Chondrocyte (in vitro differentiated cells): ENCODE data around the gene OLA1. TPM values are rescaled to one million over a fixed set of nuclear protein-coding genes. Genes with fewer than 3 reads are reported as not detected.

Source experiments
- DNase-seq: peaks from one replicate; pipeline ENCODE4 v3.0.0; 2021; ENCODE audit warnings: mixed read lengths, low spot score
- H3K27ac Mint-ChIP-seq: one replicate; pipeline ENCODE4 v1.8.0; 2021; ENCODE audit warnings: mild to moderate bottlenecking, moderate library complexity, mixed read lengths; ENCODE audit not compliant: unreplicated experiment
- H3K27me3 Mint-ChIP-seq: 2 replicates; pipeline ENCODE4 v1.8.0; 2021; ENCODE audit warnings: low read depth, mixed read lengths
- H3K36me3 Mint-ChIP-seq: 2 replicates; pipeline ENCODE4 v1.8.0; 2021; ENCODE audit warnings: low read depth, mixed read lengths
- H3K4me1 Mint-ChIP-seq: 2 replicates; pipeline ENCODE4 v1.8.0; 2021; ENCODE audit warnings: low read depth, mild to moderate bottlenecking, mixed read lengths
- H3K4me3 Mint-ChIP-seq: one replicate; pipeline ENCODE4 v1.8.0; 2021; ENCODE audit warnings: mild to moderate bottlenecking, moderate library complexity, mixed read lengths; ENCODE audit not compliant: unreplicated experiment
- H3K9me3 Mint-ChIP-seq: 2 replicates; pipeline ENCODE4 v1.8.0; 2021; ENCODE audit warnings: low read depth, mixed read lengths
- CTCF ChIP-seq: fragments of 200-600 bp; sonication (generic); IDR thresholded peaks from 2 replicates; pipeline ENCODE4 v1.5.0; 2021; ENCODE audit warnings: antibody characterized with exemption, mild to moderate bottlenecking, moderate library complexity
- total RNA-seq: library from RNA; stranded (reverse); gene quantifications from 3 replicates; pipeline ENCODE4 v1.2.1, GENCODE V29; 2021

Gene OLA1
- total RNA-seq, 1 donor from 2014 or later: 77.5 TPM

- no peaks in the 10 kb centered on the region for H3K4me1 Mint-ChIP-seq
- no peak for TF ChIP-seq CTCF
- H3K27ac Mint-ChIP-seq: no peak overlapping the region
- H3K9me3 Mint-ChIP-seq: no peaks in the 10 kb centered on the region
- H3K27me3 Mint-ChIP-seq: no peaks in the 10 kb centered on the region
- no peak for DNase-seq
- no peak overlapping the region for H3K4me3 Mint-ChIP-seq
- H3K36me3 Mint-ChIP-seq: peaks cover 5% of the 10 kb centered on the region
Measured at GRCh38 chr2:174219321-174219720, 29.0 kb downstream of the OLA1 start.

- no peak for DNase-seq
- Mint-ChIP-seq H3K4me3 (no peak overlapping the region), H3K36me3 (peaks cover 5% of the 10 kb centered on the region), H3K27me3 (no peaks in the 10 kb centered on the region), H3K27ac (no peak overlapping the region), H3K4me1 (no peaks in the 10 kb centered on the region), H3K9me3 (no peaks in the 10 kb centered on the region)
- TF ChIP-seq CTCF: no peak
Measured at GRCh38 chr2:174218773-174219172, 29.6 kb downstream of the OLA1 start.

GRCh38 chr2:174217869-174218268 lies 30.5 kb downstream of the OLA1 start:
- no peak overlapping the region for H3K27ac Mint-ChIP-seq
- H3K9me3 Mint-ChIP-seq: no peaks in the 10 kb centered on the region
- peaks cover 4% of the 10 kb centered on the region for H3K36me3 Mint-ChIP-seq
- H3K4me1 Mint-ChIP-seq: no peaks in the 10 kb centered on the region
- no peaks in the 10 kb centered on the region for H3K27me3 Mint-ChIP-seq
- H3K4me3 Mint-ChIP-seq: no peak overlapping the region
- no peak for DNase-seq
- no peak for TF ChIP-seq CTCF

GRCh38 chr2:174211954-174212353 lies 36.4 kb downstream of the OLA1 start:
- Mint-ChIP-seq H3K36me3 (no peaks in the 10 kb centered on the region), H3K27me3 (no peaks in the 10 kb centered on the region), H3K4me1 (no peaks in the 10 kb centered on the region), H3K9me3 (no peaks in the 10 kb centered on the region), H3K4me3 (no peak overlapping the region), H3K27ac (no peak overlapping the region)
- no peak for DNase-seq
- no peak for TF ChIP-seq CTCF

- H3K9me3 Mint-ChIP-seq: no peaks in the 10 kb centered on the region
- H3K36me3 Mint-ChIP-seq: no peaks in the 10 kb centered on the region
- TF ChIP-seq CTCF: no peak
- no peaks in the 10 kb centered on the region for H3K4me1 Mint-ChIP-seq
- H3K27me3 Mint-ChIP-seq: no peaks in the 10 kb centered on the region
- DNase-seq: no peak
- H3K27ac Mint-ChIP-seq: no peak overlapping the region
- no peak overlapping the region for H3K4me3 Mint-ChIP-seq
Measured at GRCh38 chr2:174210862-174211261, 37.5 kb downstream of the OLA1 start.
